ENCODE data around the gene DCLK1.

GRCh38 chr13:35743165-35743564 lies 388.0 kb downstream of the DCLK1 start:
- TF ChIP-seq CTCF (conservative IDR thresholded peaks at IDR 0.05 in 1 of 2, IDR thresholded peaks at IDR 0.05 in 1 of 2; ENCODE audit: extremely low read depth in 1 of 2, insufficient read depth in 1 of 2, low read depth in 1 of 2, low read length in 2 of 2) (no peak), EZH2 (IDR thresholded peaks at IDR 0.05; ENCODE audit: borderline replicate concordance, low read length) (no peak)
